NCI-H2196 treated with DMSO at 0.1 percent for 48 hours (cell line): ENCODE results near the gene LSMEM2.
A peak's percentile ranks its signal among the peaks of the same experiment; 100 is the strongest.
"Not testable (repeated sequence)": the region's sequence is repeated elsewhere in the genome, so short reads cannot be mapped to it uniquely, and the experiment has no call there.

ENCODE experiments used
- DNase-seq: peaks from one replicate; lab custom pipeline; 2025; ENCODE audit not compliant: unreplicated experiment; lab: John Stamatoyannopoulos, UW

Gene LSMEM2

DNA sequence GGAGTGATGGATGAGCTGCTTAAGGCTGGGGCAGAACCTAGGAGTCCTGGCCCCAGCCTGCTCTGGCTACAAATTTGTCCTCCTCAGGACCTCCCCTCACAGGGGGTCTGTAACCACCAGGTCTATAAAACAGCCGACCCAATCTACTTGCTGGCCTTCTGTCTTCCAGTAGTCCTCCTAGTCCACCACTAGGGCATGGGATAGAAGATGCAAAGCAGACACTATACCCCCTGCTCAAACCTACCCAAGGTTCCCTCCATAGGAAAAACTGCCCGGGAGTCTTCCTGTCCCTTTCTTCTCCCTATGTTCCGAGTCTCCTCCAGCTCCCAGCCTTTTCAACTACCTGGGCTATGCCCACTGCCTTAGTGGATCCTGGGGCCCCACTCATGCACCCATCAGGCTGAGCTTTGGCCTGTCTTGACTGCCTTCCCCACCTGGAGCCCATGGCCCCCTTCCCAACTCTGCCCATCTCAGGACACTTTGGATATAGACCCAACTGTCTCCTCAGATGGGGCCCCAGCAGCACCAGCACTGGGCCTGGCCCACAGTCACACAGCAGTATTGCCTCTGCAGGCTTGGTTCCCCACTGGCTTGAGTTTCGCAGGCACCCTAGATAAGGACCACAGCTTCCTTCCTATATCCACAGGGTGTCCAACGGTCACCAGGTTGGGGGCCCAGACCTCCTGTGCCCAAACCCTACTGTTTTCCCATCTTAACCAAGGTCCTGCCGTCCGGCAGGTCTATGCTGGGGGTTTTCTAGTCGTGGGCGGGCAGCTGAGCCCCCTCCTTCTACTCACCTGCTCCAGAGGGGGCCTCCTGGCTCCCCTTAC is 19.2 kb downstream of the LSMEM2 start:
- DNase-seq: no peak

GRCh38 chr3:50298836-50299637 is 20.1 kb downstream of the LSMEM2 start, which contains the start of the genes HYAL3 and NAA80:
Gene HYAL3 (minus strand): TSS chr3:50299405. CDS start chr3:50295602, 3,803 bp downstream.
Gene NAA80 (minus strand): TSS chr3:50299405. CDS start chr3:50297463, 1,942 bp downstream.
- peak; percentile 80 for DNase-seq

GRCh38 chr3:50299638-50299928 is 20.7 kb downstream of the LSMEM2 start:
- no peak for DNase-seq

DNA sequence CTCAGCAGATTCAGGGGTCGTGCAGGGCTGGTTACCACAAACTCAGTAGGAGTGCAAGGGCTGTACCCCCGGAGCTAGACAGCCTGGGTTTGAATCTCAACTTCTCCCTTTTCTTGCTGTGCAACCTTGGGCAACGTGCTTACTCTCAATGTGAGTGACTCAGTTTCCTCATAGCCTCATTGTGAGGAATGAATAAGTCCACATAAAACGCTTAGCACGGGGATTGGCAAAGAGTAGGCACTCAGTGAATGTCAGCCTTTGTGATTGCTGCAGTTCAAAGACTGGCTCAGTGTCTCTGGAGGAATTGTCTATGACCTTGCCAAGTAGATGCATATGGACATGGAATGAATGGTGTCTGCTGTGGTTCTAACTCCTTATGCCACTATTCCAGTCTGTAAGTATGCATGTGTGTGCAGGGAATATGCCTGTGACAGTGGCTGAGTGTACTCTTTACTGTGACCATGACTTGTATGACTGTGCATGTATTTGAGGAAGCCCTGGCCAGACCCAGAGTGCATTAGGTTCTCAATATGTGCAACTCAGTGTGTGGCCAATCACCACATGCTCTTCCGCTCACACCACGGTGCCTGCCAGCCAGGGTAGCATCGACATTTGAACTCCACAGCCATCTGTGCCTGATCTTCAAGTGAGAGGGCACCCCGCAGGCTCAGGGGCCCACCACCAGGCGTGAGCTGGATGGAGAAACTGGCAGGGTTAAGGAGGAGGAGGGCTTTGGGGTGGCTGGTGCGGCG is 21.2 kb downstream of the LSMEM2 start:
- no peak for DNase-seq

DNA sequence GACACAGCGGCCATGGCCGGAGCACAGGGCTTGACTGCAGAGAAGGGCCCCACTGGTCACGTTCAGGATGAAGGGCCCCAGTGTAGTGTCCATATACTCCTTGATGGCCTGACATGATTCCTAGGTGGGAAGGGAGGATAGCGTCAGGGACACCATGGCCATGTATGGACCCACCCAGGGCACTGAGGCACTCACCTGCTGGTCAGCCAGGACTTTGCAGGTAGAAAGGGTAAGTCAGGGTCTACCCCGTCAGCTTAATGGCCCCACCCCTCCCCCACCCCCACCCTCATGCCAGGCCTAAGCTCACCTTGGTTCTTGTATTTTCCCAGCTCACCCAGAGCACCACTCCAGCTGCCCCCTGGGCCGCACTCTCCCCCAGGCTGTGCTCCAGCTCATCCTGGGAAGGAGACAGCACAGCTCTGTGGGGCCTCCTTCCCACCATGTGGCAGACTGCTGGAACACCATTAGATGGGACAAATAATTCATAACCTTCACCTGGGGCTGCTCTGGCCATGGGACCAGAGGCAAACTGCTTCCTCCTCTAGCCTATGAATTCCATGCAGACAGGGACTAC is 21.9 kb downstream of the LSMEM2 start:
- no peak for DNase-seq

GRCh38 chr3:50302095-50303012 is 23.5 kb downstream of the LSMEM2 start:
- no peak for DNase-seq

DNA sequence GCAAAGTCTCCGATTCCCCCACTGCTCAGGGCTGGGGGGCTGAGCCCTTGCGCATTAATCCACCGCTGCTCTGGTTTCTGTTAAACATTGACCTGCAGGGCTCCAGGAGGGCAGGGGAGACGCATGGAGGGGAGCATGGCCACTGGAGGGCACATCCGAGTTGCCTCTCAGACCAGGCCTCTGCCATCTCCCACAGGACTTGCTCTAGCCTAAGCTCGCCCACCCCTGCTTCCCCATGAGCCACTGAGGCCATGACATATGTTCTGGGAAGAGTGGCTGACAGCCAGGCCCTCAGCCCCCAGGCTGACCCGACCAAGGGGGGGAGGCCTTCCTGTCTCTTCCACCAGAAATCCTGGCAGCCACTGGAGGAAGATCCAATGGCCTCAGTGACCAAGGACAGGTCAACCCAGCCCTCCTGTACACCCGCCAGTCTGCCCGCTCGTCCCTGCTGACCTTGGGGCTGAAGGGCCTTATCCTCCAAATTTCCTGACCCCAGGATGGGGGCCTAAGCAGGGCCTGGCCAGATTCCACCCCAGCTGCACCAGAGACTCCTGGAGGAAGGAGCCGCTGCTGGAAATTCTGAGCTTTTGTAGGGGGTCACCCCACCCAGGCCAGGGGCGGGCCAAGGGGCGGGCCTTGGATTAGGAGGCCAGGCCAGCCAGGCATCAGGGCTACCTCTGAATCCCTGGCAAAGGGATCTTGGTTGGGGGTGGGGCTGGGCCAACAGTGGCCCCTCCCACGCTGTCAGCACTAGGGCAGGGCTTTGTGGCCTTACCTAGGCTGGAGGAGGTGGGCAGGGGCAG is 24.3 kb downstream of the LSMEM2 start, which contains the start of gene HYAL1:
Gene HYAL1 (minus strand): TSS at position 562 of the 803 bp plus-strand sequence. CDS start 618 bp downstream, outside the sequence.
- DNase-seq: no peak

DNA sequence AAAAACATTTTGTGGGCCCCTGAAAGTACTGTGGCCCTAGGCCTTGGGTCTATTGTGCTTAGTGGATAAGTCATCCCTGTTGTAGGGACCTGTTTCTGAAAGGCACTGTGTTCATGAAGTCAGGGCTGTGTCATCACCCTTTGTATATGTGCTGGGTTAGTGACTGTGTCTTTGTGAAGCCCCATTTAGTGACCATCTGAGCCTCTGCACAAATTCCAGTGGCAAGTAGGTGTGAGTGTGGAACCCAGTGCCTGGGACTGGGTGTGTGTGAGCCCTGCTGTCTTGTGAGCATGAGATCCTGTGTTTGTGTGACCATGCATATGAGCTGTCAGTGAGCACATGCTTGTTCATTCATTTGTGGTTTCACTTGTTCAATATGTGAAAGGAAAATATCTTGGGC is 25.7 kb downstream of the LSMEM2 start:
- no peak for DNase-seq

GRCh38 chr3:50312041-50312440 is 33.2 kb downstream of the LSMEM2 start:
- DNase-seq: not testable (repeated sequence)

- DNase-seq: no peak
Observed at GRCh38 chr3:50314342-50314741, 35.5 kb downstream of the LSMEM2 start.

GRCh38 chr3:50314816-50315215 is 35.9 kb downstream of the LSMEM2 start:
- DNase-seq: no peak

- DNase-seq: no peak
Observed at GRCh38 chr3:50316657-50317242, 37.9 kb downstream of the LSMEM2 start.

DNA sequence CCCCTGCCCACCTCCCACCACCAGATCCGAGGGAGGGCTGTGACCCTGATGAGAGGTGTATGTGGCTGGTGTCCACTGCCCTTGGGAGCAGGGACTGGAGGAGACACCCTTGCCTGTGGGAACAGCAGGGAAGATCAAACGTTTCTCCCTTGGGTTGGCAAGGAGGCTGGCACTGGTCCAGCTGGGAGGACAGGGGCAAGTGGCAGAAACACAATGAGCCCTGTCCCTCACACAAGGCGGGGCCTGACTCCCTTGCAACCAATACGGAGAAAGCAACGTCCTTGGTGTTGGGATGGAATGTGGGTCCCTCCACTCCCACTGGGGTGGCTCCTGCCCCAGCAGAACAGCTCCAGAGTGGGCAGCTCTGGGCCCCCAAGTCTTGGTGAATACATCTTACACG is 38.4 kb downstream of the LSMEM2 start:
- no peak for DNase-seq

GRCh38 chr3:50318163-50318562 is 39.3 kb downstream of the LSMEM2 start:
- no peak for DNase-seq

DNA sequence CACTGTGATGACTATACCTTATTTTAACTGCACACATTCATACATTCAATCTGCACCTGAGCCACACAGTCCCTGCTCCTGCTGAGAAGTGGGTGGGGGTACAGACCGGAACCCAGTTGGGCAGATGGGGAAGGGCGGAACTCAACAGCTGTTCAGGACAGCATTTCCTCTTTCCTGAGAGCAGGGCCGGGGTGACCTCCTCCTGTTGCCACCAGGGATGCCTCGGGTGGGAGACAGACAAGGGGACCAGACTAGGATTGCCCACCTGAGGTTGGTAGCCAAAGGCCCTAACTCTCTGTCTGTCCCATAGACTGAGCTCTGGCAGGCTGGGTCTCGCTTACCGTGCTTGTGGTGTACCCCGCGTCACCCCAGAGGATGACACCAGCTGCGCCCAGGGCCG is 39.7 kb downstream of the LSMEM2 start:
- no peak for DNase-seq

GRCh38 chr3:50319181-50319893 is 40.5 kb downstream of the LSMEM2 start:
- DNase-seq: no peak

DNA sequence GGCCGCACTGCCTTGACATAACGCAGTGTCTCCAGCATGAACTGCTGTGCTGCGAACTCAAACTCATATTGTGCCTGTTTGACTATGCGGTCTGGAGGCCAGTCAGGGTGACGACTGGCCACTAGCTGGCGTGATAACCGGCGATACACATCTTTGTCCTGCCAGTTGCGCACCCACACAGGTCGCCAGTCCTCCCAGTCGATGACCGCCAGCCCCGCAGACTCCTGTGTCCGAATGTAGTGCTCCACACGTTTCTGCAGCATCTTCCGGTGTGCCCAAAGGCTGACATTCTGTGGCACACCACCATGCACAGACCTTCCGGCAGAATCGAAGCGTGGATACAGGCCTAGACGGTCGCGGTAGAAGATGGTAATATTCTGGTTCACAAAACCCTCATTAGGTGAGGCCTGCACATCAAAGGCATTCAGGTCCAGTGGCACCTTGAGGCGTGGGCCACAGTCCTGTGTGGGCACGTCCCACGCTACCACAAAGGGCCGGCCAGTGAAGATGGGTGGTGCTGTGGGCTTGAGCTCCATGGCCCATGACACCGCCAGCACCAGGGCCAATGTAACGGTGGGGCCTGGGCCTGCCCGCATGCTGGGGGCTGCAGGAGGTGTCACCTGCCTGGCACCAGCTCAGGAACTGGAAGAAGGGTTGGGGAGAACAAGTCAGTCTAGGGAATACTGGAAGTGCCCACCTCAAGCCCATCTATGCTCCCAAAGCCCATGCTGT is 41.2 kb downstream of the LSMEM2 start:
- DNase-seq: no peak
